H1 (cell line): ENCODE data around the gene LIG1. TPM values are rescaled to one million over a fixed set of nuclear protein-coding genes. Genes with fewer than 3 reads are reported as not detected.

ENCODE experiments used
- CTCF ChIA-PET: fragments of 300-600 bp; sonication (Branson Sonifier 250); formaldehyde crosslinking; loops from one replicate; lab custom pipeline; 2021; ENCODE audit not compliant: partially characterized antibody; lab: Charles Lee
- POLR2A ChIA-PET: fragments of 300-600 bp; sonication (Branson Sonifier 250); formaldehyde crosslinking; loops from one replicate; lab custom pipeline; 2021; ENCODE audit warnings: inconsistent platforms; ENCODE audit not compliant: partially characterized antibody; lab: Charles Lee
- DNase-seq, 2 experiments: peaks; one replicate each; pipeline versions ENCODE4 v3.0.0 to v3.0.0-alpha.2; 2010 to 2022; ENCODE audit warnings: low spot score in 2 of 2, low read depth in 1 of 2, mixed read lengths in 1 of 2
- FAIRE-seq: peaks from 2 replicates; lab custom pipeline; 2011; peaks lifted over from hg19 to GRCh38; lab: Jason Lieb, UNC
- H2AFZ ChIP-seq: 2 replicates; pipeline ENCODE4 v1.8.1; 2012; ENCODE audit warnings: low read length, inconsistent platforms
- H2AK5ac ChIP-seq: 2 replicates; pipeline ENCODE4 v1.6.1; 2013; ENCODE audit warnings: low read depth, low read length
- H2BK120ac ChIP-seq: replicated peaks from 2 replicates; pipeline ENCODE3; 2013; ENCODE audit warnings: low read depth, low read length, inconsistent platforms
- H2BK12ac ChIP-seq: 2 replicates; pipeline ENCODE4 v1.6.1; 2013; ENCODE audit warnings: low read depth, low read length
- H2BK15ac ChIP-seq: 2 replicates; pipeline ENCODE4 v1.6.1; 2013; ENCODE audit warnings: low read length
- H2BK20ac ChIP-seq: 2 replicates; pipeline ENCODE4 v1.6.1; 2013; ENCODE audit warnings: low read length
- H2BK5ac ChIP-seq: 2 replicates; pipeline ENCODE4 v1.6.1; 2013; ENCODE audit warnings: low read depth, low read length
- H3K14ac ChIP-seq: 2 replicates; pipeline ENCODE4 v1.6.1; 2013; ENCODE audit warnings: inconsistent platforms; ENCODE audit not compliant: insufficient read length
- H3K18ac ChIP-seq: 2 replicates; pipeline ENCODE4 v1.6.1; 2013; ENCODE audit warnings: low read length; ENCODE audit errors: extremely low read depth
- H3K23ac ChIP-seq: 2 replicates; pipeline ENCODE4 v1.6.1; 2013; ENCODE audit warnings: inconsistent platforms; ENCODE audit not compliant: insufficient read length
- H3K23me2 ChIP-seq: 2 replicates; pipeline ENCODE4 v1.6.1; 2013; ENCODE audit warnings: low read depth, low read length
- H3K27ac ChIP-seq: 2 replicates; pipeline ENCODE4 v1.6.1; 2011; ENCODE audit warnings: low read depth, low read length, inconsistent platforms
- H3K27me3 ChIP-seq, 4 experiments: replicated peaks in 1 of 4; 1 replicate in 1 of 4; 2 replicates in 3 of 4; pipeline versions ENCODE4 v1.6.1 to v1.8.1; 2011 to 2013; ENCODE audit warnings: low read length in 3 of 4, mild to moderate bottlenecking in 3 of 4, inconsistent platforms in 2 of 4, mixed read lengths in 2 of 4, moderate library complexity in 1 of 4; ENCODE audit not compliant: control insufficient read depth in 3 of 4, insufficient read depth in 3 of 4; ENCODE audit errors: extremely low read depth in 1 of 4
- H3K36me3 ChIP-seq, 4 experiments: 2 replicates each; pipeline versions ENCODE4 v1.6.1 to v1.8.1; 2011 to 2013; ENCODE audit warnings: mild to moderate bottlenecking in 4 of 4, low read length in 3 of 4, moderate library complexity in 2 of 4, control low read depth in 1 of 4, inconsistent platforms in 1 of 4; ENCODE audit not compliant: insufficient read depth in 4 of 4, control insufficient read depth in 2 of 4
- H3K4ac ChIP-seq: replicated peaks from 2 replicates; pipeline ENCODE3; 2013; ENCODE audit warnings: low read length, low read depth, mixed read lengths, inconsistent platforms; ENCODE audit not compliant: insufficient read length
- H3K4me1 ChIP-seq, 4 experiments: replicated peaks in 1 of 4; 1 replicate in 1 of 4; 2 replicates in 3 of 4; pipeline versions ENCODE4 v1.6.1 to v1.8.1; 2011 to 2013; ENCODE audit warnings: low read length in 3 of 4, inconsistent platforms in 2 of 4, mixed read lengths in 1 of 4; ENCODE audit not compliant: insufficient read depth in 4 of 4, control insufficient read depth in 3 of 4
- H3K4me2 ChIP-seq, 2 experiments: 2 replicates each; pipeline versions ENCODE4 v1.6.1 to v1.8.1; 2011 to 2013; ENCODE audit warnings: low read depth in 2 of 2, low read length in 2 of 2, control low read depth in 1 of 2, inconsistent platforms in 1 of 2, mild to moderate bottlenecking in 1 of 2; ENCODE audit not compliant: insufficient read depth in 1 of 2
- H3K4me3 ChIP-seq, 4 experiments: fragments of 200-600, 300-600 bp in 1 of 4; sonication (generic), shearing (Covaris generic), sonication (Bioruptor Twin) in 1 of 4; 2 replicates each; pipeline versions ENCODE4 v1.5.1 to v1.8.1; 2011 to 2016; ENCODE audit warnings: low read length in 4 of 4, low read depth in 3 of 4, control low read depth in 2 of 4, inconsistent platforms in 2 of 4, mild to moderate bottlenecking in 2 of 4, mixed read lengths in 1 of 4, moderate library complexity in 1 of 4; ENCODE audit not compliant: insufficient read depth in 2 of 4; ENCODE audit errors: extremely low read depth in 1 of 4
- H3K56ac ChIP-seq: replicated peaks from 2 replicates; pipeline ENCODE3; 2013; ENCODE audit warnings: low read depth, mild to moderate bottlenecking, mixed read lengths, low read length, inconsistent platforms; ENCODE audit not compliant: insufficient read length
- H3K79me1 ChIP-seq: 2 replicates; pipeline ENCODE4 v1.6.1; 2013; ENCODE audit warnings: low read depth, low read length, control low read depth
- H3K79me2 ChIP-seq, 2 experiments: 2 replicates each; pipeline versions ENCODE4 v1.6.1 to v1.8.1; 2012 to 2013; ENCODE audit warnings: low read length in 2 of 2, mild to moderate bottlenecking in 2 of 2, inconsistent platforms in 1 of 2; ENCODE audit not compliant: insufficient read depth in 2 of 2, control insufficient read depth in 1 of 2
- H3K9ac ChIP-seq, 4 experiments: replicated peaks in 1 of 4; 1 replicate in 1 of 4; 2 replicates in 3 of 4; pipeline versions ENCODE4 v1.6.1 to v1.8.1; 2011 to 2013; ENCODE audit warnings: low read depth in 3 of 4, low read length in 3 of 4, control low read depth in 2 of 4, mild to moderate bottlenecking in 2 of 4, moderate library complexity in 2 of 4, inconsistent platforms in 1 of 4; ENCODE audit errors: extremely low read depth in 1 of 4
- H3K9me3 ChIP-seq, 2 experiments: 2 replicates each; pipeline versions ENCODE4 v1.6.1 to v1.8.1; 2012 to 2013; ENCODE audit warnings: mild to moderate bottlenecking in 2 of 2, moderate library complexity in 2 of 2, control low read depth in 1 of 2, inconsistent platforms in 1 of 2, low read depth in 1 of 2, low read length in 1 of 2, mixed read lengths in 1 of 2; ENCODE audit not compliant: insufficient read depth in 2 of 2
- H4K20me1 ChIP-seq, 2 experiments: replicated peaks in 1 of 2; 2 replicates each; pipeline versions ENCODE3 to v1.8.1; 2011 to 2013; ENCODE audit warnings: inconsistent platforms in 2 of 2, low read length in 2 of 2, mild to moderate bottlenecking in 1 of 2; ENCODE audit not compliant: insufficient read depth in 2 of 2, control insufficient read depth in 1 of 2
- H4K5ac ChIP-seq: 2 replicates; pipeline ENCODE4 v1.6.1; 2013; ENCODE audit warnings: low read length, low read depth, mixed read lengths, inconsistent platforms; ENCODE audit not compliant: insufficient read length
- H4K8ac ChIP-seq: 2 replicates; pipeline ENCODE4 v1.8.0; 2013; ENCODE audit warnings: mild to moderate bottlenecking, moderate library complexity, low read length, inconsistent platforms; ENCODE audit not compliant: insufficient read depth; ENCODE audit errors: extremely low read depth
- H4K91ac ChIP-seq: replicated peaks from 2 replicates; pipeline ENCODE3; 2013; ENCODE audit warnings: low read length, mixed read lengths, inconsistent platforms; ENCODE audit not compliant: insufficient read length
- ATF2 ChIP-seq: IDR thresholded peaks from 2 replicates; pipeline ENCODE4 v1.6.1; 2012; ENCODE audit warnings: low read length, inconsistent platforms
- ATF3 ChIP-seq: IDR thresholded peaks from 2 replicates; pipeline ENCODE4 v1.6.1; 2011; ENCODE audit warnings: low read depth, mild to moderate bottlenecking, low read length; ENCODE audit not compliant: insufficient read depth
- MAX ChIP-seq: IDR thresholded peaks from 2 replicates; pipeline ENCODE4 v1.6.1; 2012; ENCODE audit warnings: inconsistent platforms
- NANOG ChIP-seq: IDR thresholded peaks from 2 replicates; pipeline ENCODE4 v1.6.1; 2011; ENCODE audit warnings: low read length, low read depth, mild to moderate bottlenecking, inconsistent platforms; ENCODE audit not compliant: insufficient read depth, poor library complexity, severe bottlenecking
- RXRA ChIP-seq: IDR thresholded peaks from 2 replicates; pipeline ENCODE4 v1.6.1; 2011; ENCODE audit warnings: low read depth, mild to moderate bottlenecking, low read length, moderate library complexity; ENCODE audit not compliant: insufficient read depth
- SP4 ChIP-seq: IDR thresholded peaks from 2 replicates; pipeline ENCODE4 v1.6.1; 2012; ENCODE audit warnings: low read length, inconsistent platforms
- TAF1 ChIP-seq: IDR thresholded peaks from 2 replicates; pipeline ENCODE4 v1.6.1; 2011; ENCODE audit warnings: mild to moderate bottlenecking, low read depth, low read length
- USF2 ChIP-seq: IDR thresholded peaks from 2 replicates; pipeline ENCODE4 v1.6.1; 2011; ENCODE audit warnings: low read length, improper control_type of control experiment
- WGBS, 2 experiments: shearing (Covaris generic) in 1 of 2; methylation state at CpG; one replicate each; pipeline versions ENCODE4 v1.1.6 to v1.1.7; 2013 to 2015; ENCODE audit warnings: low lambda C conversion rate in 2 of 2, mixed read lengths in 2 of 2, inconsistent platforms in 1 of 2, low coverage in 1 of 2, missing lambda C conversion rate in 1 of 2; ENCODE audit not compliant: insufficient replicate concordance in 2 of 2, insufficient coverage in 1 of 2, insufficient read length in 1 of 2; ENCODE audit errors: extremely low coverage in 1 of 2, missing lambda C conversion rate in 1 of 2; 5-methylcytosine and 5-hydroxymethylcytosine counted together
- polyA plus RNA-seq, 7 experiments: library from polyadenylated mRNA; depleted of rRNA in 3 of 7; stranded (reverse) in 5 of 7; unstranded in 2 of 7; fragments of >200 nt in 5 of 7; fragments of 200-250 nt in 2 of 7; gene quantifications; 1 replicate in 5 of 7; 2 replicates in 1 of 7; 4 replicates in 1 of 7; pipeline versions ENCODE4 v1.2.1 to v1.2.3, GENCODE V29; 2011 to 2013; ENCODE audit warnings: missing spikeins in 2 of 7, mixed read lengths in 2 of 7
- total RNA-seq: library from RNA; stranded (reverse); fragmentation: NEBNext Ultra II Directional; extraction: Animal tissue kit (Norgen Biotek cat#: 25700); gene quantifications from 2 replicates; pipeline ENCODE4 v1.2.1, GENCODE V29; 2021

Gene LIG1
- total and polyA plus RNA-seq, 2 of the 8 experiments (the other 6 are each of a cell fraction or from before 2014, with no cell fraction given): 67.6 to 113 TPM

GRCh38 chr19:48111280-48111679 is 58.9 kb downstream of the LIG1 start:
- no peak overlapping the region for H4K5ac ChIP-seq
- H3K36me3 ChIP-seq: peaks cover 0 to 8% (median 2%) of the 10 kb centered on the region in 4 experiments; a peak in 2 of 8 replicates
- H4K20me1 ChIP-seq: no peaks in the 10 kb centered on the region
- H3K23ac ChIP-seq: no peak overlapping the region
- no peak overlapping the region for H2BK20ac ChIP-seq
- no peak overlapping the region for H3K14ac ChIP-seq
- H4K91ac ChIP-seq: no peak overlapping the region
- CTCF ChIA-PET: interaction anchor here (0.8 to 12.5 kb wide), 10 partner anchors 8 to 154 kb away, joined by 3 to 183 read pairs (median 4); no protein-coding TSS in a partner anchor
- no peak overlapping the region for H3K18ac ChIP-seq
- H3K79me1 ChIP-seq: no peaks in the 10 kb centered on the region
- H3K79me2 ChIP-seq: no peaks in the 10 kb centered on the region
- peak overlapping the region in 1 of 2 experiments; percentile 73; a peak in 1 of 4 replicates for H3K4me2 ChIP-seq
- 90% methylated on average over 7 of the region's 7 CpGs; no CpG with 5 or more reads in 1 of the 2 experiments for WGBS, 2 experiments
- POLR2A ChIA-PET: interaction anchor here (0.6 to 1.4 kb wide), 5 partner anchors 13 to 146 kb away, joined by 3 to 4 read pairs (median 3); no protein-coding TSS in a partner anchor
- H4K8ac ChIP-seq: no peak overlapping the region
- no peak overlapping the region for H2BK15ac ChIP-seq
- H2AK5ac ChIP-seq: no peak overlapping the region
- H2AFZ ChIP-seq: no peak overlapping the region
- H2BK12ac ChIP-seq: no peak overlapping the region
- FAIRE-seq (no peak), DNase-seq (no peak)
- peaks cover 2% of the 10 kb centered on the region; the same call in 1 of the 2 replicates for H3K23me2 ChIP-seq
- no peak overlapping the region for H2BK120ac ChIP-seq
- H3K4me1 ChIP-seq: peaks cover 0 to 3% (median 0%) of the 10 kb centered on the region in 4 experiments; a peak in 2 of 7 replicates
- H3K27ac ChIP-seq: no peak overlapping the region
- H3K27me3 ChIP-seq: no peaks in the 10 kb centered on the region
- H3K9ac ChIP-seq: no peak overlapping the region
- H2BK5ac ChIP-seq: no peak overlapping the region
- peak; percentile 18; the same call in 1 of the 2 replicates for TF ChIP-seq MAX
- no peak for TF ChIP-seq ATF2
- TF ChIP-seq RXRA: no peak
- peak; percentile 47; the same call in 1 of the 2 replicates for TF ChIP-seq TAF1
- peak; percentile 95; the same call in 1 of the 2 replicates for TF ChIP-seq SP4
- peak; percentile 82 for TF ChIP-seq ATF3
- no peak for TF ChIP-seq NANOG
- TF ChIP-seq USF2: peak; percentile 95
- H3K4ac ChIP-seq: no peak overlapping the region
- H3K4me3 ChIP-seq: no peak overlapping the region
- no peaks in the 10 kb centered on the region for H3K9me3 ChIP-seq
- H3K56ac ChIP-seq: no peak overlapping the region
